COR-L47 (cell line): ENCODE results near the gene PARVB.

ENCODE experiments used
- DNase-seq: peaks from one replicate; lab custom pipeline; 2025; lab: John Stamatoyannopoulos, UW

PARVB gene

GRCh38 chr22:44184006-44184405, 159.9 kb downstream of the PARVB start:
- DNase-seq, result no peak

DNA sequence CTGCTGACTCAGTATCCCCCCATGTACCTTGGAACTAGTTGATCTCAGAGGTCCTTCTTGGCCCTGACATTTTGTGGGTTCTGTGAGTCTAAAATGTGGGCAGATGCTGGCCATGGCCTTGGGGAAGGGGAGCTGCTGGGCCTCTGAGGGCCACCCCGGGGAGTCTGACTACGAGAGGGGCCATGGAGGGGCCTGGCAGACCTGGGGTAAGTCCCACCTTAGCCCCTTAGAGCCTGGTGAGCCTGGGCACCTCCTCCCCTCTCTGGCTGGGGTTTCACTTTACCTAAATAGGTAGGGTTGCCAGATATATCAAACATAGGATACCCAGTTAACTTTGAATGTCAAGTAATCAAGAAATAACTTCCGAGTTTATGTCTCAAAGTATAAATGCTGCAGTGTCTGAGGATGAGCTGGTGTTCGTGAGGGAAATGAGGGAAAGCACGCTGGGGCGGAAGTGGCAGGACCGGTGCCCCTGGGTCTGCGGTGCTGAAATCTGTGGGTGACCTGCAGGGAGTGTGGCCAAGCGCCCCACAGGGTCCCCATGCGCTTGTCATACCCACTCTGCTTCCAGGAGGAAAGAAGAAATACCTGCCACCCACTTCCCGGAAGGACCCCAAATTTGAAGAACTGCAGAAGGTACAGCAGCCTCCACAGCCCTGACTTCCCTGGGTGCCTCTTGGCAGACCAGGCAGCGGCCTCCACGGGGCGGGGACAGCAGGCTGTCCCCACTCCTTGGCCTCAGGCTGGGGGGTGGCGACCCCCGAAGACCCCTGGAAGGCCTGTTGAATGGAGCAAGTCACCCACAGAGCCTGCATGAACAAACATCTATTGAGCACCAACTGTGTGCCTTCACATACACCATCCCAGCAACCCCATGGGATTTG, 161.4 kb downstream of the PARVB start:
- no peak for DNase-seq

- no peak for DNase-seq
These were observed 162.0 kb downstream of the PARVB start for GRCh38 chr22:44186121-44186510.

DNA sequence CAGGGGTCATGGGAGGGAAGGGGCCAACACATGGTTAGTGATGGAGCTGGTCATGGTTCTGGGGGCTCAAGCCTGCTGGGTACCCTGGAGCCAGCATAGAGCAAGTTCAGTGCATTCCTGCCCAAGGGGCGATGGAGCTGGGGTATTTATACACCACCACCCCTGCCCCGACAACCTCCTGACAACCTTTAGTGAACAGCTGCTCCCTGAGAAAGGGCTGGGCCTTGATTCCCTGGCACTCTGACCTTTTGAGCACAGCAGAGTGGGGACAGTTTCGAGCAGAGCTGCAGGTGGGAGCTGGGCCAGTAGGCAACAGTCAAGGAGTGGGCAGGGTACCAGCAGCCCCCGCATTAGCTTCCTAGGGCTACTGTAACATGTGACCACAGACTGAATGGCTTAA, 162.6 kb downstream of the PARVB start:
- no peak for DNase-seq

- DNase-seq, result no peak
These were observed 163.6 kb downstream of the PARVB start for GRCh38 chr22:44187652-44188230.

DNA sequence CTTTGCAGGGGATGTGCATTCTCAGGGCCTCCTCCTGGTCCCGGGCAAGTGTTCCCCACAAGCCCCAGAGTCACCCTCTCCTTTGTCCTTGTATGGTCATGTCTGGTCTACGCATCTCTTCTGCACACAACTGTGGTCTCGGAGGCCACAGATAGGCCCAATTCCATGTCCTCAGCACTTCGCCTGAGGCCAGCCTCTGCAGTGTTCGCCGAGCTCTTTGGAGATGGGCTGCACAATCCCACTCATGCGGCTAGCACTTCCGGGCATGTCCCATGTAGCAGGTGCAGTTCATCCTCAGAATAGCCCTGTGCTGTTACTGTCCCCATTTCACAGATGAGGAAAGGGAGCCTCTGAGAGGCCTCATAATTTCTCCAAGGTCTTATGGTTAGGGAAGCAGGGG, 164.2 kb downstream of the PARVB start:
- no peak for DNase-seq

- DNase-seq, result no peak
These were observed 165.0 kb downstream of the PARVB start for GRCh38 chr22:44188986-44189630.

DNA sequence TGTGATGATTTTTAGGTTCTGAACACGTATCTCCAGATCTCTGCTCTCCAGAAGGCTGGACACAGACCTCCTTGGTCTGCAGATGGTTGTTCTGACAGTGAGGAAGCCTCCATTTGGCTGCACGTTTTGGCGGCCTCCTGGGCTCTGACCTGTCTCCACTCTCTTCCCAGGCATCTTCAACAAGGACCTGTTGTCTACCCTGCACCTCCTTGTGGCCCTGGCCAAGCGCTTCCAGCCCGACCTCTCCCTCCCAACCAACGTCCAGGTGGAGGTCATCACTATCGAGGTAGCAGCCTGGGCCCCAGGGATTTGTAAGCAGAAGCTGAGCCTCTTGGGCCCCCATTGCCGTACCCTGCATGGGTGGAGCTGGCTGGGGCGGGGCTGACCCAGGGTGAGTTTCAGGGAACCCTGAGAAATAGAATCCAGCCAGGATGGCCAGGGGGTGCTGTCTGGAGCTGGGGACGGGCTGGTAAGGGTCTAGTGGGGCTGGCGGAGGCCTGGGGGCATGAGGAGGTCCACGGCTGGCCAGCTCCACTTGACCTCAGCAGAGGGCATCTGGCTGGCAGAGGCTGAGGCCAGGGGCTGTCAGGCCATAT, 166.4 kb downstream of the PARVB start:
- DNase-seq, result no peak

DNA sequence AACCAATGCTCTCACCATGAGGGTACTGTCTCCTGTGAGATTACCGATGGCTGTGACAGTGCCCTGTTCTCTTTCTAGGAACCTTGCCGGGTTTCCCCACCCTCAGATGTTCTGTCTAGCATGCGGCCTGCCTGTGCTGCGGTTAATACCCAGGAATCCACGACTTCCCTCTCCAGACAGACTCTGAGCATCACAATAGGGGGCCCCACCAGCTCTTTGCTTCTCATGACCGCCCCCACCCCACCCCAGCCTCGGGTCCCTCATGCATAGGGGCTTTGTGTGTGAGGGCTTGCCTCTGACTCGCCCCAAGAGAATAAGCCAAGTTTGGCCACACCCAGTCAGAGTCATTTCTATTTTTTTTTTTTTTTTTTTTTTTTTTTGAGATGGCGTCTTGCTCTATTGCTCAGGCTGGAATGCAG, 166.9 kb downstream of the PARVB start:
- no peak for DNase-seq

DNA sequence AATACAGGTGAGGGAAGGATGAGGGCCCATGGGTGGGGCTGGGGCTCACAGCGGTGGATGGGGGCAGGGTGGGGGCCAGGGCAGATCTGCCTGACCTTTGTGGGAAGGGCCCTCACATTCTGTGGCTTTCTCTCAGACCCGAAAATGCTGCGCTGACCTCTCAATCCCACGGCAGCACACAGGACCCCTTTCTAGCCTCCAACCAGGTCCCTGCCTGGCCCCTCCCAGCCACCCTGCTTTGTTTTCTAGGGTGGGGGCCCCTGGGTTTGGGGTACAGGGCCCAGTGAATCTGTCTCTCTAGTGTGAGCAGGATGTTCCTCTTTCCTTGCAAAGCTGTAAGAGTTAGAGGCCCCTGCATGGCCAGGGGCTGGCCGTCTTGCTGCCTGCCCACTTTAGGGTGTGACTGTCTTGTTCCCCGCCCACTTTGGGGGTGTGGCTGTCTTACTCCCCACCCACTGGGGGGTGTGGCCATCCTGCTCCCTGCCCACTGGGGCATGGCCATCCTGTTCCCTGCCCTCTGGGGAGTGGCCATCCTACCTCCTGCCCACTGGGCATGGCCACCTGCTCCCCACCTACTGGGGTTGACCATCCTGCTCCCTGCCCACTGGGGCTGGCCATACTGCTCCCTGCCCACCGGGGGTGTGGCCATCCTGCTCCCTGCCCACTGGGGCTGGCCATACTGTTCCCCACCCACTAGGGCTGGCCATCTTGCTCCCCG, 168.2 kb downstream of the PARVB start:
- DNase-seq, result no peak

DNA sequence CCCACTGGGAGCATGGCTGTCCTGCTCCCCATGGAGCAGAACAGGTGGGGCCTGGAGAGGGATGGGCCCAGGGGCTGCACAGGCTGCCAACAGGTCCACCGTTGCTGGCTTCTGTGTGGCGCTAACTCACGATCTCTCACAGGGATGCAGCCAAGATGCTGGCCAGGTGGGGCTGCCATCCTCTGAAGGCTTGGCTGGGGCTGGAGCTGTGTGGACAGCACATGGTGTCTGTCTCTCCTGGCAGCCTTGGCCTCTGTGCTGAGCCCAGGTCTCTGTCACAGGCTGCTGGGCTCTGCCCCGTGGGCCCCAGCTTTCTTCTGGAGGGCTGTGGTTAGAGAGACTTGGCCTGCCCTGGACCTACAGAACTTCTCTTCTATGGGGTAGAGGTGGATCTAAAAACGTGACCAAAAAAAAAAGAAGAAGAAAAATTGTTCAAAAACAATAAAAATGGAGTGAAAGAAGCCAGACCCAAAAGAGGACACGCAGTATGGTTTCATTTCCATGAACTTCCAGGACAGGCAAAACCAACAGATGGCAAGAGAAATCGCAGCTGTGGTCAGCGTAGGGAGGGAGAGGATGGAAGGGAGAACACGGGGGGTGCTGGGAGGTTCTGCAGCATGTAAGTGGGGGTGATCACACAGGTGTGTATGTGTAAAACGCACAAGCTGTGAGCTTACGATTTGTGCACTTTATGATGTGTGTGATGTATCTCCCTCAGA, 168.9 kb downstream of the PARVB start:
- DNase-seq, result no peak

- no peak for DNase-seq
These were observed 169.4 kb downstream of the PARVB start for GRCh38 chr22:44193535-44193891.

- no peak for DNase-seq
These were observed 170.5 kb downstream of the PARVB start for GRCh38 chr22:44194569-44194968.

DNA sequence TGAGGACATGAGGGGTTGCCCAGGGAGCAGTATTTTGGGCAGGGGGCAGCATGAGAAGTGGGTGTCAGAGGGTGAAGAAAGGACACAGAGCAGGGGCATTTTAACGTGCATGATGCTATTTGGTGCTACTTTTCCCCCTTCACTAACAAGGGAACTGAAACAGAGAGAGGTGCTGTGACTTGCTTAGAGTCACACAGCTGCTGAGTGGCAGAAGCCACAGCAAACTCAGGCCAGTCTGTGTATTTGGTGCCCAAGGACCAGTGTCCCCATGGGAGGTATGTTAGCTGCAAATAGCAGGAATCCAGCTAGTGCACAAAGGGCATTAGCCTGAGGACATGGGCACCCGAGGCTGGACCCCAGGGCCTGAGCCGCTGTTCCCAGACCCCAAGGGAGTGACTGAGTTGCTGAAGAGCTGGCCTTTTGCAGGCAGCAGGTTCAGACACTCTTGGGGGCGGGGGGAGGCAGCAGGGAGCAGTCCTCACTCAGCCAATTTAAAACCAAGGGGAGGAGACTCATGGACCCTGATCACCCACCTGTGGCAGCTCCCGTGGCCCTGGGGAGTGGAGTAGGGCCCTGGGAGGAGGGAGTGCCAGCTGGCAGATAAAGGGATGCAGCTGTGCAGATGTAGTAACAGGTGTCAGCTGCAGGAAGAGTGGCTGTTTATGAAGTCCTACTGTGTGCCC, 171.2 kb downstream of the PARVB start:
- no peak for DNase-seq

DNA sequence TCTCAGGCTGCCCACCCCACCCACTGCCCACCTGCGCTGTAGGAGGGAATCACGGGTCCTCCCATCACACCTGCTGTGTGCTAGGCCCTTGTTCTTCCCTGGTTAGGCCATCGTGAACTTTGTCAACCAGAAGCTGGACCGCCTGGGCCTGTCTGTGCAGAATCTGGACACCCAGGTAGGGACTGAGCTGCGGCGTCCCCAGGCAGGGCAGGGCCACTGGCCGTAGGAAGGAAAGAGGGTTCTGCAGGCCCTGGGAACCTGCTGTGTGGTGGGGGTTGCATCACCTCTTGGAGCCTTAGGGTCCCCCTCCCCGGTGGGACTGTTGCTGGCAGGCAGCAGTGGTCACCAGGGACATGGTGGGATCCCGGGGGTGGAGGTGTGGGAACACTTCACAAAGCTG, 172.1 kb downstream of the PARVB start:
- DNase-seq, result no peak

DNA sequence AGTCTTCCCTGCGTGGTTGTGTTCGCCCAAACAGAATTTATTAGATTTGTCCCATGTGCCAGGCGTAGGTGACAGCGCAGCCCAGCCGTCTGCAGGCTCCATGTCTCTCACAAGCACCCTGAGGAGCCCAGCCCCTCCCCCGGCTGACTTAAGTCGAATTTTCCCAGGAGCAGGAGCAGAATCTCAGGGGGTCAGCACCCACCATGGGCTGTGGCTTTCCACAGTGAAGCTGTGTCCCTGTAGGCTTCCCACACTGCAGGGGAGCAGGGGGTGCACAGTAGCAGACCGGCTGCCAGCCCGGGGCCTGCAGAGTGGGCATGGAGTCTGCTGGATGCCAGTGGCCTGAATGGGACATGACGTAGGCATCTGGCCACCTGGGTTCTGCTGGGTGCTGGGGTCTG, 172.6 kb downstream of the PARVB start:
- DNase-seq, result no peak

DNA sequence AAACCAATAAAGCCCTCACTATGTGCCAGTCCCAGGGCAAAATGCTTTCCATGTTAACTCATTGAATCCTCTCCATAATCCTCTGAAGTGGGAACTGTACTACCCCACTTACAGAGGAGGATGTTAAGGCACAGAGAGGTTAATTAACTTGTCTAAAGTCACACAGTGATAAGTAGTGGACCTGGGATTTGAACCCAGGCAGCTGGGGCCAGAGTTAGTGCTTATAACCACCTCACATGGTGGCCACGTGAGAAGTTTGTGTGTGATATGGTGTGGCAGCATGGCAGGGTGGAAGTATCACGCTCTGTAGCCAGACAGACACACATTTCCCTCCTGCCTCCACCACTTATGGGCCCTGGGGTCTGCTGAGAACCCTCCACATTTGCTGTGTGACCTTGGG, 173.2 kb downstream of the PARVB start:
- DNase-seq, result no peak

DNA sequence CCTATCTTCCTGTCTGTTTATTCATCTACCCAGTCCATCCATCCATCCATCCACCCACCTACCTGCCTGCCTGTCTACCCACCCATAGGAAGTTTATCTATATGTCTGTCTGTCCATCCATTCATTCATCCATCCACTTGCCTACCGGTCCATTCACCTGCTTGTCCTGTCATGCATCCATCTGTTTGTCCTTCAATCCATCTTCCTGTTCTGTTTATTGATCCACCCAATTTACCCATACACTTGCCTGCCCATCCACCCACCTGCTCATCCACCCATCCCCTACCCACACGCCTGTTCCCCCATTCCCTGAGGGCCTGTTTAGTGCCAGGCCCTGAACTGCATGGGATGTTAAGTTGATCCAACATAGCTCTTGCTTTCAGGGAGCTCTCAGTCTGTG, 175.1 kb downstream of the PARVB start:
- DNase-seq, result no peak

DNA sequence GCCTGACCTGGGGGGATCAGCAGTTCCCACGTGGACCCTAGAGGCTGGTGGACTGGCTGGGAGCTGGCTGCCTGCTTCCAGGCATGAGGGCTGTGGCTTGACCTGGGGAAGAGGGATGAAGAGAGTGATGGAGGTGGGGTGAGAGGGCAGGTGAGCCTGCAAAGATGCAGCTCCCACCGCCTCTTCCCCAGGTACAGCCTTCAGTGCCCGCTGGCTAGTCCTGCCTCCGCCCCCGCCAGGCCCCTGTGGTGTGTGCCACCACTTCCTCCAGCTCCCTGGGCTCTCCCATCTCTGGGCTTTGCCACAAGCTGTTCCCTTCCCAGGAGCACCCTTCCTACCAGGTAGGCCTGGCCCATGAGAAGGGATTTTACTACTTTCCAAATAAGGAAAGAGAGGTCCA, 175.8 kb downstream of the PARVB start:
- DNase-seq, result no peak

GRCh38 chr22:44200451-44200850, 176.3 kb downstream of the PARVB start:
- DNase-seq, result no peak
